BLaER1 treated with 17β-estradiol and CSF1 and Interleukin-3, amounts not matched to agents 10 nM and 100 nM (cell line): Measurements from ENCODE around the gene METTL22.
A peak's percentile ranks its signal among the peaks of the same experiment; 100 is the strongest.

ENCODE experiments used
- H3K27ac ChIP-seq, 11 experiments: shearing (Covaris generic); formaldehyde crosslinking; 2 replicates each; pipeline ENCODE4 v1.8.1; 2022
- H3K27me3 ChIP-seq, 11 experiments: shearing (Covaris generic); formaldehyde crosslinking; 2 replicates each; pipeline ENCODE4 v1.8.1; 2022
- H3K36me3 ChIP-seq, 11 experiments: shearing (Covaris generic); formaldehyde crosslinking; 2 replicates each; pipeline ENCODE4 v1.8.1; 2022
- H3K4me1 ChIP-seq, 10 experiments: shearing (Covaris generic); formaldehyde crosslinking; 2 replicates each; pipeline ENCODE4 v1.8.1; 2022
- H3K4me2 ChIP-seq, 11 experiments: shearing (Covaris generic); formaldehyde crosslinking; 2 replicates each; pipeline ENCODE4 v1.8.1; 2022
- H3K4me3 ChIP-seq, 10 experiments: shearing (Covaris generic); formaldehyde crosslinking; 2 replicates each; pipeline ENCODE4 v1.8.1; 2022
- H3K9ac ChIP-seq, 11 experiments: shearing (Covaris generic); formaldehyde crosslinking; 2 replicates each; pipeline ENCODE4 v1.8.1; 2022
- H3K9me3 ChIP-seq, 11 experiments: shearing (Covaris generic); formaldehyde crosslinking; replicated peaks in 1 of 11; 2 replicates each; pipeline ENCODE4 v1.8.1; 2022
- H4K20me1 ChIP-seq, 11 experiments: shearing (Covaris generic); formaldehyde crosslinking; 2 replicates each; pipeline ENCODE4 v1.8.1; 2022
- Cebpa-rat ChIP-seq, 11 experiments: shearing (Covaris generic); IDR thresholded peaks; 2 replicates each; pipeline ENCODE4 v1.8.1; 2022

The METTL22 gene

GRCh38 chr16:8682551-8683259 is 61.2 kb downstream of the METTL22 start:
- Histone ChIP-seq H3K4me2 (no peak overlapping the region), H3K27me3 (no peaks in the 10 kb centered on the region), H3K9ac (no peak overlapping the region), H3K4me1 (peaks cover 0 to 21% (median 15%) of the 10 kb centered on the region in 10 experiments; a peak in 17 of 20 replicates), H3K4me3 (no peak overlapping the region), H3K27ac (no peak overlapping the region), H3K36me3 (peaks cover 0 to 19% (median 3%) of the 10 kb centered on the region in 11 experiments; a peak in 13 of 22 replicates), H3K9me3 (peaks cover 0 to 14% (median 9%) of the 10 kb centered on the region in 11 experiments; a peak in 18 of 22 replicates), H4K20me1 (peaks cover 0 to 17% (median 0%) of the 10 kb centered on the region in 11 experiments; a peak in 2 of 22 replicates)
- no peak for TF ChIP-seq Cebpa-rat (IDR thresholded peaks at IDR 0.05)

GRCh38 chr16:8683640-8684039 is 62.1 kb downstream of the METTL22 start:
- H3K27me3 ChIP-seq, result no peaks in the 10 kb centered on the region
- H3K4me3 ChIP-seq, result no peak overlapping the region
- no peak overlapping the region for H3K9ac ChIP-seq
- peaks cover 8 to 24% (median 19%) of the 10 kb centered on the region in 11 experiments for H3K9me3 ChIP-seq
- no peak for TF ChIP-seq Cebpa-rat (IDR thresholded peaks at IDR 0.05)
- H3K27ac ChIP-seq, result no peak overlapping the region
- peaks cover 0 to 20% (median 15%) of the 10 kb centered on the region in 10 experiments; a peak in 17 of 20 replicates for H3K4me1 ChIP-seq
- peaks cover 0 to 15% (median 0%) of the 10 kb centered on the region in 11 experiments; a peak in 2 of 22 replicates for H4K20me1 ChIP-seq
- peaks cover 0 to 28% (median 13%) of the 10 kb centered on the region in 11 experiments; a peak in 15 of 22 replicates for H3K36me3 ChIP-seq
- no peak overlapping the region for H3K4me2 ChIP-seq

- H4K20me1 ChIP-seq, result peaks cover 0 to 15% (median 0%) of the 10 kb centered on the region in 11 experiments; a peak in 2 of 22 replicates
- peak overlapping the region in 7 of 11 experiments; percentile 10 to 56 (median 31); a peak in 10 of 22 replicates for H3K4me2 ChIP-seq
- H3K9ac ChIP-seq, result no peak overlapping the region
- no peak overlapping the region for H3K27ac ChIP-seq
- peaks cover 12 to 41% (median 32%) of the 10 kb centered on the region in 11 experiments for H3K36me3 ChIP-seq
- no peak for TF ChIP-seq Cebpa-rat (IDR thresholded peaks at IDR 0.05)
- H3K9me3 ChIP-seq, result peaks cover 27 to 36% (median 33%) of the 10 kb centered on the region in 11 experiments
- peaks cover 0 to 15% (median 13%) of the 10 kb centered on the region in 10 experiments; a peak in 17 of 20 replicates for H3K4me1 ChIP-seq
- no peak overlapping the region for H3K4me3 ChIP-seq
- no peaks in the 10 kb centered on the region for H3K27me3 ChIP-seq
These were observed 64.1 kb downstream of the METTL22 start for GRCh38 chr16:8685617-8686016.

- Histone ChIP-seq H4K20me1 (peaks cover 0 to 15% (median 0%) of the 10 kb centered on the region in 11 experiments; a peak in 2 of 22 replicates), H3K36me3 (peaks cover 12 to 47% (median 36%) of the 10 kb centered on the region in 11 experiments), H3K9ac (no peak overlapping the region), H3K4me1 (peaks cover 0 to 15% (median 12%) of the 10 kb centered on the region in 10 experiments; a peak in 17 of 20 replicates), H3K27me3 (no peaks in the 10 kb centered on the region), H3K9me3 (peaks cover 31 to 42% (median 37%) of the 10 kb centered on the region in 11 experiments), H3K4me3 (no peak overlapping the region), H3K27ac (no peak overlapping the region), H3K4me2 (peak overlapping the region in 7 of 11 experiments; percentile 10 to 56 (median 31); a peak in 11 of 22 replicates)
- TF ChIP-seq Cebpa-rat (IDR thresholded peaks at IDR 0.05), result no peak
These were observed 64.6 kb downstream of the METTL22 start for GRCh38 chr16:8686031-8686621.

GRCh38 chr16:8686879-8687278 is 65.4 kb downstream of the METTL22 start:
- H3K27me3 ChIP-seq, result no peaks in the 10 kb centered on the region
- peaks cover 0 to 15% (median 12%) of the 10 kb centered on the region in 10 experiments; a peak in 17 of 20 replicates for H3K4me1 ChIP-seq
- 0 out of 22 replicates have a peak overlapping the region, but pooled peaks of 1 of the 11 experiments have one; percentile 34 for H3K4me2 ChIP-seq
- peaks cover 0 to 15% (median 0%) of the 10 kb centered on the region in 11 experiments; a peak in 2 of 22 replicates for H4K20me1 ChIP-seq
- TF ChIP-seq Cebpa-rat (IDR thresholded peaks at IDR 0.05), result no peak
- peaks cover 12 to 50% (median 39%) of the 10 kb centered on the region in 11 experiments for H3K36me3 ChIP-seq
- no peak overlapping the region for H3K27ac ChIP-seq
- no peak overlapping the region for H3K4me3 ChIP-seq
- H3K9me3 ChIP-seq, result peaks cover 31 to 46% (median 39%) of the 10 kb centered on the region in 11 experiments
- H3K9ac ChIP-seq, result no peak overlapping the region

GRCh38 chr16:8689686-8690085 is 68.2 kb downstream of the METTL22 start:
- no peak for TF ChIP-seq Cebpa-rat (IDR thresholded peaks at IDR 0.05)

GRCh38 chr16:8691728-8692127 is 70.2 kb downstream of the METTL22 start:
- Histone ChIP-seq H3K4me1 (peaks cover 0 to 2% (median 0%) of the 10 kb centered on the region in 10 experiments; a peak in 3 of 20 replicates), H3K4me2 (no peak overlapping the region), H3K4me3 (no peak overlapping the region), H4K20me1 (peaks cover 0 to 12% (median 0%) of the 10 kb centered on the region in 11 experiments; a peak in 1 of 22 replicates), H3K9me3 (peaks cover 31 to 46% (median 39%) of the 10 kb centered on the region in 11 experiments), H3K27me3 (no peaks in the 10 kb centered on the region), H3K36me3 (peaks cover 12 to 60% (median 39%) of the 10 kb centered on the region in 11 experiments), H3K27ac (no peak overlapping the region), H3K9ac (no peak overlapping the region)
- no peak for TF ChIP-seq Cebpa-rat (IDR thresholded peaks at IDR 0.05)

More at GRCh38 chr16:8689686-8690085, 68.2 kb downstream of the METTL22 start:
- Histone ChIP-seq H4K20me1 (peaks cover 0 to 15% (median 0%) of the 10 kb centered on the region in 11 experiments; a peak in 2 of 22 replicates), H3K4me3 (peak overlapping the region in 5 of 10 experiments; percentile 0 to 19 (median 17); a peak in 4 of 20 replicates), H3K27ac (no peak overlapping the region), H3K4me1 (peaks cover 0 to 15% (median 12%) of the 10 kb centered on the region in 10 experiments; a peak in 17 of 20 replicates), H3K27me3 (no peaks in the 10 kb centered on the region), H3K4me2 (no peak overlapping the region), H3K9me3 (peaks cover 31 to 46% (median 39%) of the 10 kb centered on the region in 11 experiments), H3K9ac (no peak overlapping the region), H3K36me3 (peaks cover 12 to 52% (median 35%) of the 10 kb centered on the region in 11 experiments)

GRCh38 chr16:8694795-8695728 is 73.6 kb downstream of the METTL22 start:
- Histone ChIP-seq H3K36me3 (peaks cover 2 to 30% (median 13%) of the 10 kb centered on the region in 11 experiments; a peak in 20 of 22 replicates), H3K4me1 (no peaks in the 10 kb centered on the region), H3K9ac (no peak overlapping the region), H3K4me3 (no peak overlapping the region), H3K9me3 (peaks cover 7 to 16% (median 12%) of the 10 kb centered on the region in 11 experiments), H3K27me3 (no peaks in the 10 kb centered on the region), H3K27ac (no peak overlapping the region), H3K4me2 (no peak overlapping the region), H4K20me1 (peaks cover 0 to 20% (median 0%) of the 10 kb centered on the region in 11 experiments; a peak in 1 of 22 replicates)
- TF ChIP-seq Cebpa-rat (IDR thresholded peaks at IDR 0.05), result no peak
